ENCODE data around the gene VAV2. TPM values are rescaled to one million over a fixed set of nuclear protein-coding genes. Genes with fewer than 3 reads are reported as not detected.
A peak's percentile ranks its signal among the peaks of the same experiment; 100 is the strongest.

VAV2 gene
- total and polyA plus RNA-seq, 4 donors = 4.9 to 26.4 (median 17.0) TPM

DNA sequence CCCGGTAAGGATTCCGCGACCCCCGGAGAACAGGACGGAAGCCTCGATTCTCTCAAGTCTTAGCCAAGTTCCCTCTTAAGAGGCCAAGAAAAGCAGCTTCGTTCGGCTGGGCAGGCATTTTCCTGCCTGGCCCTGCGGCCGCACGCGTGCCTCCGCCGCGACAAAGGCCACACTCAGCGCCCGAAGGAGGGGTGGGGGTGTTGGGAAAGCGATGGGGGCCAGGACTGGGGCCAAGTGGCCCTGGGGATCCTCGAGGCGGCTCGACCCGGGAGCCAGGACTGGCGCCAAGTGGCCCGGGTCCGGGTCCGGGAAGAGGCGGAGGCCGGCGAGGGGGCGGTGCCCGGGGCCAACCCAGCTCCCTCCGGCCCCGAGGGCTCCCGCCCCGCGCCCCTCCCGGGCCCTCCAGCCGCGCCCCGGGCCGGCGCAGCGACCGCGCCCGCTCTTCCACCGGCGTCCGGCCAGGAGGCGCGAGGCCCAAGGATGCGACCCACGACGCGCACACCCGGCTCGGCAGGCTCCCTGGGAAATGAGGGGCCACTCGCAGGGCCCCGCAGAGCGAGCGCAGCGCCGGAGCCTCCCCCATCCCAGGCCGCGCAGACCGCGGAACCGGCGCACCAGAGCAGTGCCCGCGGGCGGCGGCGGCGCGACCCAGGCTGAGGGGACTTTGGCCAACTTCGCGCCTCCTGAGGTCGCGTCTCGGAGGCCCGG, 756 bp downstream of the VAV2 start:
- no peaks in the 10 kb centered on the region for H3K9me3 ChIP-seq (ENCODE audit: control insufficient read depth in 4 of 4, low read length in 3 of 4)
- WGBS = 1% methylated on average over 82 of the region's 82 CpGs
- H3K36me3 ChIP-seq (ENCODE audit: control insufficient read depth in 4 of 4, insufficient read depth in 3 of 4, low read depth in 1 of 4, low read length in 3 of 4) = peaks cover 0 to under 1% (median 0%) of the 10 kb centered on the region in 4 donors
- H3K4me3 ChIP-seq (ENCODE audit: low read depth in 1 of 3, low read length in 3 of 3) = peak overlapping the region; percentile 58 to 90 (median 71)
- H3K9ac ChIP-seq (ENCODE audit: low read depth in 1 of 2, low read length in 2 of 2) = peak overlapping the region; percentile 79 to 80
- DNase-seq (ENCODE audit: low spot score) = no peak
- H3K4me1 ChIP-seq (ENCODE audit: control insufficient read depth in 4 of 4, insufficient read depth in 4 of 4, low read length in 3 of 4) = peaks cover 14 to 37% (median 24%) of the 10 kb centered on the region in 4 donors
- no peaks in the 10 kb centered on the region for H3K27me3 ChIP-seq (ENCODE audit: control insufficient read depth in 4 of 4, insufficient read depth in 4 of 4, low read length in 3 of 4)
- TF ChIP-seq JUND (IDR thresholded peaks at IDR 0.05) = no peak
- no peak for TF ChIP-seq SP1 (IDR thresholded peaks at IDR 0.05)
- TF ChIP-seq, protein P1, sequence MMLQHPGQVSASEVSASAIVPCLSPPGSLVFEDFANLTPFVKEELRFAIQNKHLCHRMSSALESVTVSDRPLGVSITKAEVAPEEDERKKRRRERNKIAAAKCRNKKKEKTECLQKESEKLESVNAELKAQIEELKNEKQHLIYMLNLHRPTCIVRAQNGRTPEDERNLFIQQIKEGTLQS (IDR thresholded peaks at IDR 0.05) = no peak
- no peak for TF ChIP-seq FOXA1 (IDR thresholded peaks at IDR 0.05)
- no peak for TF ChIP-seq TAF1 (conservative IDR thresholded peaks at IDR 0.05)
- TF ChIP-seq, protein P2, sequence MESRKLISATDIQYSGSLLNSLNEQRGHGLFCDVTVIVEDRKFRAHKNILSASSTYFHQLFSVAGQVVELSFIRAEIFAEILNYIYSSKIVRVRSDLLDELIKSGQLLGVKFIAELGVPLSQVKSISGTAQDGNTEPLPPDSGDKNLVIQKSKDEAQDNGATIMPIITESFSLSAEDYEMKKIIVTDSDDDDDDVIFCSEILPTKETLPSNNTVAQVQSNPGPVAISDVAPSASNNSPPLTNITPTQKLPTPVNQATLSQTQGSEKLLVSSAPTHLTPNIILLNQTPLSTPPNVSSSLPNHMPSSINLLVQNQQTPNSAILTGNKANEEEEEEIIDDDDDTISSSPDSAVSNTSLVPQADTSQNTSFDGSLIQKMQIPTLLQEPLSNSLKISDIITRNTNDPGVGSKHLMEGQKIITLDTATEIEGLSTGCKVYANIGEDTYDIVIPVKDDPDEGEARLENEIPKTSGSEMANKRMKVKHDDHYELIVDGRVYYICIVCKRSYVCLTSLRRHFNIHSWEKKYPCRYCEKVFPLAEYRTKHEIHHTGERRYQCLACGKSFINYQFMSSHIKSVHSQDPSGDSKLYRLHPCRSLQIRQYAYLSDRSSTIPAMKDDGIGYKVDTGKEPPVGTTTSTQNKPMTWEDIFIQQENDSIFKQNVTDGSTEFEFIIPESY (IDR thresholded peaks at IDR 0.05) = no peak
- no peak for TF ChIP-seq NR2F2 (IDR thresholded peaks at IDR 0.05)
- TF ChIP-seq, protein P3, sequence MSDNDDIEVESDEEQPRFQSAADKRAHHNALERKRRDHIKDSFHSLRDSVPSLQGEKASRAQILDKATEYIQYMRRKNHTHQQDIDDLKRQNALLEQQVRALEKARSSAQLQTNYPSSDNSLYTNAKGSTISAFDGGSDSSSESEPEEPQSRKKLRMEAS (IDR thresholded peaks at IDR 0.05) = no peak
- no peak for TF ChIP-seq HNF4A (conservative IDR thresholded peaks at IDR 0.05)
- TF ChIP-seq, protein P4, sequence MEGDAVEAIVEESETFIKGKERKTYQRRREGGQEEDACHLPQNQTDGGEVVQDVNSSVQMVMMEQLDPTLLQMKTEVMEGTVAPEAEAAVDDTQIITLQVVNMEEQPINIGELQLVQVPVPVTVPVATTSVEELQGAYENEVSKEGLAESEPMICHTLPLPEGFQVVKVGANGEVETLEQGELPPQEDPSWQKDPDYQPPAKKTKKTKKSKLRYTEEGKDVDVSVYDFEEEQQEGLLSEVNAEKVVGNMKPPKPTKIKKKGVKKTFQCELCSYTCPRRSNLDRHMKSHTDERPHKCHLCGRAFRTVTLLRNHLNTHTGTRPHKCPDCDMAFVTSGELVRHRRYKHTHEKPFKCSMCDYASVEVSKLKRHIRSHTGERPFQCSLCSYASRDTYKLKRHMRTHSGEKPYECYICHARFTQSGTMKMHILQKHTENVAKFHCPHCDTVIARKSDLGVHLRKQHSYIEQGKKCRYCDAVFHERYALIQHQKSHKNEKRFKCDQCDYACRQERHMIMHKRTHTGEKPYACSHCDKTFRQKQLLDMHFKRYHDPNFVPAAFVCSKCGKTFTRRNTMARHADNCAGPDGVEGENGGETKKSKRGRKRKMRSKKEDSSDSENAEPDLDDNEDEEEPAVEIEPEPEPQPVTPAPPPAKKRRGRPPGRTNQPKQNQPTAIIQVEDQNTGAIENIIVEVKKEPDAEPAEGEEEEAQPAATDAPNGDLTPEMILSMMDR (IDR thresholded peaks at IDR 0.05; ENCODE audit: low read depth, low read length, missing input control) = no peak
- no peak for TF ChIP-seq RXRA (IDR thresholded peaks at IDR 0.05)
- no peak for TF ChIP-seq YY1 (IDR thresholded peaks at IDR 0.05)
- TF ChIP-seq FOXA2 (IDR thresholded peaks at IDR 0.05) = no peak
- TF ChIP-seq GABPA (IDR thresholded peaks at IDR 0.05 in 1 of 2, conservative IDR thresholded peaks at IDR 0.05 in 1 of 2) = no peak
- no peak for TF ChIP-seq EGR1 (IDR thresholded peaks at IDR 0.05; ENCODE audit: low read depth in 2 of 2)
- H3K27ac ChIP-seq (ENCODE audit: low read depth in 1 of 2, low read length in 2 of 2) = peak overlapping the region; percentile 96 to 99

DNA sequence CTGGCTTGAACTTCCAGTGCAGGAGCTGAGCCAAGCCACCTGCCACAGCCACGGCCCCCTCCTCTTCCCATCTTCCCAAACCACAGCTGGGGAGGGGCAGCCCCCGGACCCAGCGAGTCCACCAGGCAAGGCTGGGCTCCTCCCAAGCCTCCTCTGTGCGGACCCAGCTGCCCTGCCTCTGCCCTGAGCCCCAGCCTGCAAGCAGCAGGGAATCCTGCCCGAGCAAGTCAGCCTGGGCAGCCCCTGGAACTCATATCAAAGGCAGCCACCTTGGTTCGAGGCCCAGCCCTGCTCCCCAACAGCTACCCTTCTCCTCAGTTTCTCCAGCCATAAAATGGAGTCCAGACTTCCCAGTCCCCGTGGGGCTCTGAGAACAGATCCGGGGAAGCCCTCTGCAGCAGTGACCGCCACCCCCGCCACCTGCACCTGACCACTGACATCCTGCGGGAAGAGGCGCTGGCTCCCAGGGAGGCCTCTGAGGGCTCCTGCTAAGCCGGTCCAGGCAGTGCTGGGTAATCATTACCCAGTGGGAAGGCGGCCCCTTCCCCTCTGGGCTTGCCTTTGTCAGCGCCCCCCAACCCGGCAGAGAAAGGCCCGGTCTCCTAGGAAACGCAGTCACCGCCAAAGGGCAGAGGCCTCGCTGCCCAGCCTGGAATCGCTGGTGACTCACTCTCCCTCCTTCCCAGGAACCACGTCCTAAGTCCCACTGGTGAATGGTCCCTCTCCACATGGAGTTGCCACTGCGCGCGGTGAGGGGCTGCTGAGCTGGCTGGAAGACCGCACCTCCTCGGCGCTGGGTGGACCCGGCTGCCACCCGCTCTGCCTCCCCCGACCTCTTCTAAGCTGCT, 1.5 kb downstream of the VAV2 start:
- WGBS = 20% methylated on average over 31 of the region's 31 CpGs
- Histone ChIP-seq H3K4me3 (ENCODE audit: low read depth in 1 of 3, low read length in 3 of 3) (peak overlapping the region; percentile 58 to 90 (median 71)), H3K36me3 (ENCODE audit: control insufficient read depth in 4 of 4, insufficient read depth in 3 of 4, low read depth in 1 of 4, low read length in 3 of 4) (peaks cover 0 to 3% (median under 1%) of the 10 kb centered on the region in 4 donors), H3K9ac (ENCODE audit: low read depth in 1 of 2, low read length in 2 of 2) (peak overlapping the region; percentile 60 to 79), H3K27me3 (ENCODE audit: control insufficient read depth in 4 of 4, insufficient read depth in 4 of 4, low read length in 3 of 4) (no peaks in the 10 kb centered on the region), H3K9me3 (ENCODE audit: control insufficient read depth in 4 of 4, low read length in 3 of 4) (no peaks in the 10 kb centered on the region), H3K27ac (ENCODE audit: low read depth in 1 of 2, low read length in 2 of 2) (peak overlapping the region; percentile 96 to 99), H3K4me1 (ENCODE audit: control insufficient read depth in 4 of 4, insufficient read depth in 4 of 4, low read length in 3 of 4) (peaks cover 14 to 37% (median 24%) of the 10 kb centered on the region in 4 donors)
- peak; percentile 71 for DNase-seq (ENCODE audit: low spot score)
- TF ChIP-seq, protein P1 (IDR thresholded peaks at IDR 0.05) = peak; percentile 39
- TF ChIP-seq HNF4A (conservative IDR thresholded peaks at IDR 0.05) (peak in 1 of 2 donors; percentile 22), RXRA (IDR thresholded peaks at IDR 0.05) (peak; percentile 12 to 23), YY1 (IDR thresholded peaks at IDR 0.05) (peak; percentile 64), JUND (IDR thresholded peaks at IDR 0.05) (peak; percentile 62 to 85), HNF4G (IDR thresholded peaks at IDR 0.05) (no peak), FOXA1 (IDR thresholded peaks at IDR 0.05) (no peak), TAF1 (conservative IDR thresholded peaks at IDR 0.05) (no peak), RAD21 (IDR thresholded peaks at IDR 0.05) (peak in 1 of 2 donors; percentile 43), EGR1 (IDR thresholded peaks at IDR 0.05; ENCODE audit: low read depth in 2 of 2) (no peak)
- TF ChIP-seq, protein P5, sequence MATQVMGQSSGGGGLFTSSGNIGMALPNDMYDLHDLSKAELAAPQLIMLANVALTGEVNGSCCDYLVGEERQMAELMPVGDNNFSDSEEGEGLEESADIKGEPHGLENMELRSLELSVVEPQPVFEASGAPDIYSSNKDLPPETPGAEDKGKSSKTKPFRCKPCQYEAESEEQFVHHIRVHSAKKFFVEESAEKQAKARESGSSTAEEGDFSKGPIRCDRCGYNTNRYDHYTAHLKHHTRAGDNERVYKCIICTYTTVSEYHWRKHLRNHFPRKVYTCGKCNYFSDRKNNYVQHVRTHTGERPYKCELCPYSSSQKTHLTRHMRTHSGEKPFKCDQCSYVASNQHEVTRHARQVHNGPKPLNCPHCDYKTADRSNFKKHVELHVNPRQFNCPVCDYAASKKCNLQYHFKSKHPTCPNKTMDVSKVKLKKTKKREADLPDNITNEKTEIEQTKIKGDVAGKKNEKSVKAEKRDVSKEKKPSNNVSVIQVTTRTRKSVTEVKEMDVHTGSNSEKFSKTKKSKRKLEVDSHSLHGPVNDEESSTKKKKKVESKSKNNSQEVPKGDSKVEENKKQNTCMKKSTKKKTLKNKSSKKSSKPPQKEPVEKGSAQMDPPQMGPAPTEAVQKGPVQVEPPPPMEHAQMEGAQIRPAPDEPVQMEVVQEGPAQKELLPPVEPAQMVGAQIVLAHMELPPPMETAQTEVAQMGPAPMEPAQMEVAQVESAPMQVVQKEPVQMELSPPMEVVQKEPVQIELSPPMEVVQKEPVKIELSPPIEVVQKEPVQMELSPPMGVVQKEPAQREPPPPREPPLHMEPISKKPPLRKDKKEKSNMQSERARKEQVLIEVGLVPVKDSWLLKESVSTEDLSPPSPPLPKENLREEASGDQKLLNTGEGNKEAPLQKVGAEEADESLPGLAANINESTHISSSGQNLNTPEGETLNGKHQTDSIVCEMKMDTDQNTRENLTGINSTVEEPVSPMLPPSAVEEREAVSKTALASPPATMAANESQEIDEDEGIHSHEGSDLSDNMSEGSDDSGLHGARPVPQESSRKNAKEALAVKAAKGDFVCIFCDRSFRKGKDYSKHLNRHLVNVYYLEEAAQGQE (IDR thresholded peaks at IDR 0.05) = peak; percentile 12
